ENCODE data around the gene GDF3.
"Not testable (repeated sequence)": the region's sequence is repeated elsewhere in the genome, so short reads cannot be mapped to it uniquely, and the experiment has no call there.

Gene GDF3

GRCh38 chr12:7694556-7695236, 879 bp downstream of the GDF3 start:
- in situ Hi-C loops (cut with HindIII; ENCODE audit: low sequenced_read_pairs): no loop called here
- H3K4me3 ChIP-seq (ENCODE audit: low read depth, low read length): no peak overlapping the region
- TF ChIP-seq CTCF (IDR thresholded peaks at IDR 0.05; ENCODE audit: low read depth, low read length, missing control alignments): no peak
- DNase-seq (ENCODE audit: low read depth): no peak

- H3K4me3 ChIP-seq (ENCODE audit: low read depth, low read length): no peak overlapping the region
- DNase-seq (ENCODE audit: low read depth): no peak
- TF ChIP-seq CTCF (IDR thresholded peaks at IDR 0.05; ENCODE audit: low read depth, low read length, missing control alignments): no peak
- in situ Hi-C loops (cut with HindIII; ENCODE audit: low sequenced_read_pairs): no loop called here
Measured at GRCh38 chr12:7693793-7694192, 1.8 kb downstream of the GDF3 start.

GRCh38 chr12:7681535-7681934, 14.0 kb downstream of the GDF3 start:
- in situ Hi-C loops (cut with HindIII; ENCODE audit: low sequenced_read_pairs): no loop called here
- no peak for TF ChIP-seq CTCF (IDR thresholded peaks at IDR 0.05; ENCODE audit: low read depth, low read length, missing control alignments)
- DNase-seq (ENCODE audit: low read depth): no peak
- H3K4me3 ChIP-seq (ENCODE audit: low read depth, low read length): no peak overlapping the region

- DNase-seq (ENCODE audit: low read depth): no peak
- no peak for TF ChIP-seq CTCF (IDR thresholded peaks at IDR 0.05; ENCODE audit: low read depth, low read length, missing control alignments)
- in situ Hi-C loops (cut with HindIII; ENCODE audit: low sequenced_read_pairs): no loop called here
- no peak overlapping the region for H3K4me3 ChIP-seq (ENCODE audit: low read depth, low read length)
Measured at GRCh38 chr12:7679251-7680045, 16.1 kb downstream of the GDF3 start.

- DNase-seq (ENCODE audit: low read depth): no peak
- H3K4me3 ChIP-seq (ENCODE audit: low read depth, low read length): no peak overlapping the region
- TF ChIP-seq CTCF (IDR thresholded peaks at IDR 0.05; ENCODE audit: low read depth, low read length, missing control alignments): no peak
- in situ Hi-C loops (cut with HindIII; ENCODE audit: low sequenced_read_pairs): no loop called here
Measured at GRCh38 chr12:7678744-7679143, 16.8 kb downstream of the GDF3 start.

- H3K4me3 ChIP-seq (ENCODE audit: low read depth, low read length); in situ Hi-C loops (cut with HindIII; ENCODE audit: low sequenced_read_pairs); DNase-seq (ENCODE audit: low read depth): not testable (repeated sequence)
Measured at GRCh38 chr12:7677432-7677888, 18.1 kb downstream of the GDF3 start.

- H3K4me3 ChIP-seq (ENCODE audit: low read depth, low read length); in situ Hi-C loops (cut with HindIII; ENCODE audit: low sequenced_read_pairs); DNase-seq (ENCODE audit: low read depth): not testable (repeated sequence)
Measured at GRCh38 chr12:7675455-7675854, 20.1 kb downstream of the GDF3 start.

All from astrocyte of the cerebellum (primary cell).